ENCODE measurements around the gene DACH1. TPM values are rescaled to one million over a fixed set of nuclear protein-coding genes. Genes with fewer than 3 reads are reported as not detected.
"Not testable (repeated sequence)": the region's sequence is repeated elsewhere in the genome, so short reads cannot be mapped to it uniquely, and the experiment has no call there.

Gene DACH1
- total RNA-seq, 1 experiment from 2014 or later = not detected

DNA sequence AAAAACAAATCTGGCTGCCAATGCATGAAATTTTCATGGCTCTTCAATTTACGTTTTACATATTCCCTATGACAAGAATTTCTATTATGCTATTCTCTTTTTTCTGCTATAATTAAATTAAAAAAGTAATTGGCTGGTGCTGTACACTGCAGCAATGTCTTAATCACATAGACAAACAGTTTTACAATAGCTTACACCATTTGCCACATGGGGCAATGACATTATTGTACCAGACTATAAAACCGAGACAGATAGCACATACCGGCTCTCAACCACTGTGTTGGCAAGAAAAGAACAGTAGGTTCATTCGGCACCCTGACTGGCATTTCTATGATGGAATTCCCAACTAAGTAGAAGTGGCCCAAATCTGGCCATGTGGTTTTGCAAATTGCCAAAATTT lies 67.7 kb downstream of the DACH1 start:
- in situ Hi-C loops (cut with HindIII; ENCODE audit: low pct_unique_long_range_greater_than_20kb, low sequenced_read_pairs) = no loop called here

DNA sequence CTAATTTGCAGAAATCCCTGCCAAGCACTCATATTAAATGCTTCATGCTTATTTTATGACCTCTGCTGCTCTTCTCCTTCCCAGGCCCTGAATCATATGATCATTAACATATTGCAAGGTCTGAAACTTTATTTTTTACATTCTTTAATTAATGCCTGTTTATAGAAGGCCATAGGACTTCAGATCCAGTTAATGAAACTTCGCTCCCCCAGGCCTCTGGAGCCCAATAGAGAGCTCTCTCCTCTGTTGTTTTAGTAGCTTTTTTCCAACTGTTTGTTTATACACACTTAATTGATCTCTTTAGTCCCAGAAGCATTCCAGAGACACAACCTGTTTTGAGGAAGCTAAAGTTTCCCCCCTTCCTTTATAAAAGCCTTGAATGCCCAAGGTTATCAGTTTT lies 68.3 kb downstream of the DACH1 start:
- DNase-seq (ENCODE audit: low read depth) = no peak
- in situ Hi-C loops (cut with HindIII; ENCODE audit: low pct_unique_long_range_greater_than_20kb, low sequenced_read_pairs) = no loop called here

More for the DNA sequence above, 67.7 kb downstream of the DACH1 start:
- no peak for DNase-seq (ENCODE audit: low read depth)

DNA sequence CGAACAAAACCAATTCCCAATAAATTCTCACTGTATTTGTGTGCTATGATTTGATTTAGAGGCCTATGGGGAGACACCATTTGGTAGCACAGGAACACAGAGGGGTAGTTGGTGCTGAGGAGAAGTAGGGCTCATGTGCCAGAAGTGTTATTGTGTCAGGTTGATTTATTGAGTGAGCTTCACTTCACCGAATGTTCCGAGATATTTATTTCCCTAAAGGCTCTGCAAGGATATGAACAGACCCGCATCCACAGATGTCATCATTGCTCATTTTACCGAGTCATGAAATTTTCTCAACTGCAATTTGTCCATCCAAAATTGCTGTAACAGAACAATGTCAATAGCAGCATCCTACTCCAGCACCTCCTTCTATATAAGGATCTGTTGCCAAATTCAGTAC lies 69.5 kb downstream of the DACH1 start:
- in situ Hi-C loops (cut with HindIII; ENCODE audit: low pct_unique_long_range_greater_than_20kb, low sequenced_read_pairs) = no loop called here
- DNase-seq (ENCODE audit: low read depth) = no peak

DNA sequence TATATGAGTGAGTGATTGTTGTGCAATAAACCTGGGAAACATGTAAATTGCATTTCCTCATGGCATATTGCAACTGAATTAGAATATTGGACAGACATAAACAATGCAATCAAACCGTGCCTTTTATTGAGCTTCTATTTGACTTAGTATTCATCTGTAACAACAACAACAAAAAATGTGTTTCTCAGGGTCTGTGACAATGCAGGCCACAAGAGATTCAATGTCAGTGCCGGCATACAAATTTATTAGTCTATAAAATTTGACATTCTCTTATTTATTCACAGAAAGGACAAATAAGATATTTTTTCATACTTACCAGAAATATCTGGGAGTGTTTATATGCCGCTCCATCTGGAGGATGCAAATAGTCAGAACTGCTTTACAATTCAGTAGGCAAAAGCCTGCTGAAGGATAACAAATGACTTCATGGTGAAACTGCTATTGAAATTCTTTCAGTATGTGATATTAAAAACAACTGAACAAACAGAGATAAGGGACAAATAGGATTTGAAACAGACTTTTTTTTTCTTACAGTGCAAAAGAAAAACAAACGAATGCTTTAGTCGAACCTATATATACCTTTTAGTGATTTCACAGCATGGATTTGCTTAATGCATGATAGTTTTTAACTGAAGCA lies 77.2 kb downstream of the DACH1 start:
- in situ Hi-C loops (cut with HindIII; ENCODE audit: low pct_unique_long_range_greater_than_20kb, low sequenced_read_pairs) = no loop called here
- no peak for DNase-seq (ENCODE audit: low read depth)

DNA sequence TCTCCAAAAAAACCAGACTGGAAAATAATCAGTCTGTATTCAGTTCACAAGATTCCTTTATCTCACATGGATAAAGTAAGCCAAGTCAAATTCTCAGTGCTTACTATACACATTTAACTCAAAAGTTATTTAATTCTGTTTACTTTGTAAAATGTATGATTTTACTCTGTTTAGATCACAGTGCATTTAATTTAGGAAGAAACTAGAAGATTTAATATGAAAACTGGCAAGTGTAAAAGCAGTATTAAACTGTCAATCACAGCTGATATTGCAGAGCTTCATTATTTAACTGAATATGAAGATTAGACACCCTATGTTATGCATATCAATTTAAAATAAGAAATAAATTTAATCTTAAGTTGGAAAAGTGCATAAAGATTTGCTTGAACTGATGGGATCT lies 78.0 kb downstream of the DACH1 start:
- no peak for DNase-seq (ENCODE audit: low read depth)
- in situ Hi-C loops (cut with HindIII; ENCODE audit: low pct_unique_long_range_greater_than_20kb, low sequenced_read_pairs) = no loop called here

DNA sequence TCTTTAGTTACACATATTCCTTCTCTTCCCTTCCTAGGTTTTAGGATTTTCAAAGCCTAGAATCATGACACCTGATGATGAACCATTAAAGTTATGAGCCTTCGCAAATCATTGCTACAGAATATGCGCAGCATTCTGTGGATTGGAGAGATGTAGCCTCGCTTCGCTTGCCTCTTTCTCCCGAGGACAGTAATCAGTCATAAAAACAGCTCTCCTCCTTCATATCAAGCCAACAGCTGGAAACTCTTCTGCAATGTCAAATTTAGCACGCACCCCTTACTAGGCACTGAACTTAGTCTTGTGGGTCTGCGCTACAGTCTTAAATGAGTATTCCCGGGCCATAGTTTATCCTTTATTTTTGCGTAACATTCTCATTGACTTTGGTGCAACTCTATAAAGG lies 79.6 kb downstream of the DACH1 start:
- no peak for DNase-seq (ENCODE audit: low read depth)
- in situ Hi-C loops (cut with HindIII; ENCODE audit: low pct_unique_long_range_greater_than_20kb, low sequenced_read_pairs) = no loop called here

DNA sequence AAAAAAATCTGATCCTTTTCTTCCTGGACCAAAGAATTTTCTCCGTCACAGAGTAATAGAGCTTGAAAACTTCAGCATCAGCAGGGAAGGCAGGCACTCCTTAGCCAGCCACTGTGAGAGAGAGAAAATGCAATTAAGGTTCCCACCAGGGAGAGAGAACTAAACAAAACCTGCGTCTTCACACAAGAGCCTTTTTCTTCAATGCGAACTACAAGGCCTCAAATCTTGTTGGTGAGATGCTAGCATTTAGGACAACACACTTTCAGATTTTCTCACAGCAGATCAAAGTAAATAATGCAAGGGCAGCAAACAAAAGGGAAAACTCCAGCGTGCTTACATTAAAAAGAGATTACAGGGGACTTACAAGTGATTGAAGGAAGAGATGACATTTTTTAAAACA lies 80.1 kb downstream of the DACH1 start:
- DNase-seq (ENCODE audit: low read depth) = no peak
- in situ Hi-C loops (cut with HindIII; ENCODE audit: low pct_unique_long_range_greater_than_20kb, low sequenced_read_pairs) = no loop called here

DNA sequence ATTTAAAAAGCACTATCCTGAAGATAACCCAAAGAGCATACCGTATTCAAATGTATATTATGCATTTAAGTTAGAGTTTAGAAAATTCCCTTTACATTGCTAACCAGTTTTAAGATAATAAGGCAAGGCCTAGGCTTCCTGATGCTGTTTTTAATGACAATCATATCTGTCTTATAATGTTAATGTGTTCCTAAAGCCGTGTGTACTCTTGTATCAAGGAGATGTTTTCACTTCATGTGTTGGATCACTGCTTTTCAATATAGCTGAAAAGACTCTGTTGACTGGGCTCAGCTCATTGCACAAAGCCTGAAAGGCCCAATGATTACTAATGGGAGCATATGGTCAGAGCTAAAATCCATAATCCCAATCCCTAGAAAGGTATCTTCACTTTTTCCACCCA lies 81.6 kb downstream of the DACH1 start:
- in situ Hi-C loops (cut with HindIII; ENCODE audit: low pct_unique_long_range_greater_than_20kb, low sequenced_read_pairs) = no loop called here
- no peak for DNase-seq (ENCODE audit: low read depth)

DNA sequence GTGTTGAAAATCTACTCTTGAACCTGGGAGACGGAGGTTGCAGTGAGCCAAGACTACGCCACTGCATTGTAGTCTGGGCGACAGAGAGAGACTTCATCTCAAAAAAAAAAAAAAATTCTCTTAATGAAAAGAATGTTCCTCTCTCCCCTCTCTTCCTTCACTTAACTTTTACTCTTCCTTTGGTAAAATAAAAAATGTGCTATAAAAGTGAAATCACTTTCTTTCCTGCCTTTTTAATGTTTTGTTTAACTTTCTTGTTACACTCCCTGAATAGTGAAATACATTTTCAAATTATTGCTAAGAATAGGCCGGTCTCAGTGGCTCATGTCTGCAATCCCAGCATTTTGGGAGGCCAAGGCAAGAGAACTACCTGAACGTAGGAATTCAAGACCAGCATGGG lies 86.5 kb downstream of the DACH1 start:
- no peak for DNase-seq (ENCODE audit: low read depth)
- in situ Hi-C loops (cut with HindIII; ENCODE audit: low pct_unique_long_range_greater_than_20kb, low sequenced_read_pairs) = no loop called here

DNA sequence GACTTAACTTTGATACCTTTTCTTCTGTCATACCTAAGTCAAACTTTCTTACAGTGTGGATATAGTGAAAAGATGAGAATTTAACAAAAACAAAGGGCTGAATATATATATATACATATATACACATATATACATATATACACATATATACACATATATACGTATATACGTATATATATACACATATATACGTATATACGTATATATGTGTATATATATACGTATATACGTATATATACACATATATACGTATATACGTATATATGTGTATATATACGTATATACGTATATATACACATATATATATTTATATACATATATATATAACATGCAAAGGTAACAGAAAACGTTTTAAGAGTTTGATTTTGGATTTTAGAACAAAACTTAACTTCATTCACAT lies 88.0 kb downstream of the DACH1 start:
- in situ Hi-C loops (cut with HindIII; ENCODE audit: low pct_unique_long_range_greater_than_20kb, low sequenced_read_pairs); DNase-seq (ENCODE audit: low read depth): not testable (repeated sequence)

DNA sequence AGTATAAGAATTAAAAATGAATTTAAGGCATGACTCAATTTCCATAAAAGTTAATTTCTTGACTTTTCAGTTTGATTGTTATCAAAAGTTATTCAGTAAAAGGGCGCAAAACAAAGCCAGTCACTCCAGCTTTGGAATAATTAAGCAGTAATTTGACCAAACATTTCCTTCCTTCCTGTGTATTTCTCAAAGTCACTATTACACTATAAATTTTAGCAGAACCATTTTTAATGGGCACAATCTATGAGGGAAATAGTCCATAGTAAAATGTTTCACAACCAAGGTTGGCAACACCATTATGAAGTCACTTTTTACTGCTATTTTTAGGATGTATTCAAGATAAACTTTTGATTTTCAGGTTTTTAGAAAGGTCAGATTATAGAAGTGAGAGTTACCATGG lies 91.0 kb downstream of the DACH1 start:
- DNase-seq (ENCODE audit: low read depth) = no peak
- in situ Hi-C loops (cut with HindIII; ENCODE audit: low pct_unique_long_range_greater_than_20kb, low sequenced_read_pairs) = no loop called here

DNA sequence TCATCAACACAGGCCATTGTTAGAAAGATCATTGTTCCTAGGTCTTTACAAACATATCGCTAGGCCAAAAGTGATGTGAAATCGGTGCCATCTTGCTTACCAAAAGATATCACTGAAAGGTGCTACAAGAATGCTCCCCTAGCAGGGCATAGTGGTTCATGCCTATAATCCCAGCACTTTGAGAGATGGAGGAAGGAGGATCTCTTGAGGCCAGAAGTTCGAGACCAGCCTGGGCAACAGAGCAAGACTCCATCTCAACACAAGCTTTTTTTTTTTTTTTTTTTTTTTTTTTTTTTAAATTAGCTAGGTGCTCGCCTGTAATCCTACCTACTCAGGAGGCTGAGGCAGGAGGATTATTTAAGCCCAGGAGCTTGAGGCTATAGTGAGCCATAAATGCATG lies 92.1 kb downstream of the DACH1 start:
- in situ Hi-C loops (cut with HindIII; ENCODE audit: low pct_unique_long_range_greater_than_20kb, low sequenced_read_pairs) = no loop called here
- no peak for DNase-seq (ENCODE audit: low read depth)

DNA sequence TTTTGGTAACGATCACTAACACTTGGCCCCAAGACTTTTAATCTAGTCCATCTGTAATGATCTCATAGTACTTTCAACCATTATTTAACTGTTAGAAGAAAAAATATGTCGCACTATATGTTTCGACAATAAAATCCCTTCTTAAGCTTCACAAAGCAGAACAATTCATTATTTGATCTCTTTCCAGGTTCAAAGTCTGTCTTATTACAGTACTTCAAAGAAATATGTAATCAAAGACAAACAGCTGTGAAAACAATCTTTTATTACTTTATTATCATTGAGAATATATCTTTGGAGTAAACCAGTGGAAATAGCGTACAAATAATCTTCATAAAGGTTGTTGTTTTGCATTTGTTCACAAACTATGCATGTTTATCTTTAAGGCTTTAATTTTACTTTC lies 93.5 kb downstream of the DACH1 start:
- in situ Hi-C loops (cut with HindIII; ENCODE audit: low pct_unique_long_range_greater_than_20kb, low sequenced_read_pairs) = no loop called here
- DNase-seq (ENCODE audit: low read depth) = no peak

DNA sequence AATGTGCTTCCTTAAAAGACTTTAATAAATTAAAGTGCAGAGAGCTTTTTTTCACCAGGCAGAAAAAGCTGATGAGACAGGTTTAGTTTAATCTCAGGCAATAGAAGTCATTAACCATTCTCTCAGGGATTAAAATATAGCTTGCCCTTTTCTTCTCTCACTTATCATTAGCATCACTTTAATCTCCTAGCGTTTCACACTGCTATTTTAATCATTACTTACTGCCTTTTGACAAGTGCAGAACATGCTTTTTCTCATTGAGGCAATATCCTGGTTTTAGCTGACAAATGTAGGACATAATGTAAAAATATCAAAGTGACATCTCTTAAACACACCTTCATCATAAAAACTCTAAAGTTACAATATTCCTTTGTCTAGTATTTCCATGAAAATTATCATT lies 94.6 kb downstream of the DACH1 start:
- DNase-seq (ENCODE audit: low read depth) = no peak

DNA sequence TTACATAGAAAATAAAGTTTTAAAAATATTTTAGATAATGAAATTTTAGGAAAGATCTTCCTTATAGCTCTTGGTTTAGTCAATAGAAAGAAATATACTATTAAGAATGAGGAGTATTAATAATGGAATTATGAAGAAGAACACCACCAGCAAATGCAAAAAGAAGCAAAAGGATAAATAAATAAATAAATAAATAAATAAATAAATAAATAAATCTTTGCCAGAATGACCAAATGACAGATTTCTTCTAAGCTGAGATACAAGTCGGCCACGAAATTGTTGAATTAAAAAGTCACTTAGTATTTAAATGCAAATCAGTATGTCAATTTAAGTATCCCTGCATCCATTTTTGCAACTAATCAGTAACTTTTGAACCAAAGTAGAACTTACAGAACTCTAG lies 95.9 kb downstream of the DACH1 start:
- in situ Hi-C loops (cut with HindIII; ENCODE audit: low pct_unique_long_range_greater_than_20kb, low sequenced_read_pairs) = no loop called here

More for the DNA sequence above, 94.6 kb downstream of the DACH1 start:
- in situ Hi-C loops (cut with HindIII; ENCODE audit: low pct_unique_long_range_greater_than_20kb, low sequenced_read_pairs) = no loop called here

DNA sequence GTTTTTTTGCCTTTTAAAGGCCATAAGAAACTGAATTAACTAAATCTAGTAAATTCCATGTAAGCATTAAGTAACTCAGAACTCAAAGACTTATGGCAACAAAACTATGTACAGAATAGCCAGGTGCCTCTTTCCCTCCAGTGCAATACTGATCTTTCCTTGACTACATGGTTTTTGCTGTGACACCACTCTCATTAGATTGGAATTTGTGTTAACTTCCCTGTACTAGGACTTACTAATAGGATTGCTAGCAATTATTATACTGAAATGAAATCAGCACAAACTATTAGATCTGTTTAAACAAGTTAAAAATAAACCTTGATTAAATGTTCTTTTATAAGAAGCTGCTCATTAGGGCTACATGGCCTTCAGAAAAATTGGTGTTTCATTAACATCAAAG lies 96.3 kb downstream of the DACH1 start:
- in situ Hi-C loops (cut with HindIII; ENCODE audit: low pct_unique_long_range_greater_than_20kb, low sequenced_read_pairs) = no loop called here
- DNase-seq (ENCODE audit: low read depth) = no peak

More for the DNA sequence above, 95.9 kb downstream of the DACH1 start:
- DNase-seq (ENCODE audit: low read depth) = no peak

DNA sequence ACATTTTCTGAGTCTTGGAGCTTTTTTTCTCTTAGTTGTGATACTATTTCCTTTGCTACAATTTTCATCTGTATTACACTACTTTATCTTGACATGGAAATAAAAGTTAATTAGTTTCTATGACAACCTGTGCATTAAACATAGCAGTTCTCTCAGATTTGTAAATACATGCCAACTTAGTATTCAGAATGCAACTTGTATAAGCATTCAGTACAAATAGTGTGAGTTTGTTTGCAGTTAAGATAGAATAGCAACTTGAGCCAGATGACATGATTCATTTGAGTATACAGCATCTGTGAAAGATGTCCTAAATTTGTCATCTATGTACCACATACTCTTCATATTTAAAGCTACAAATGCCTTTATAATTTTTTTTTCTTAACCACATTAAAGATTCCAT lies 98.1 kb downstream of the DACH1 start:
- in situ Hi-C loops (cut with HindIII; ENCODE audit: low pct_unique_long_range_greater_than_20kb, low sequenced_read_pairs) = no loop called here
- no peak for DNase-seq (ENCODE audit: low read depth)

DNA sequence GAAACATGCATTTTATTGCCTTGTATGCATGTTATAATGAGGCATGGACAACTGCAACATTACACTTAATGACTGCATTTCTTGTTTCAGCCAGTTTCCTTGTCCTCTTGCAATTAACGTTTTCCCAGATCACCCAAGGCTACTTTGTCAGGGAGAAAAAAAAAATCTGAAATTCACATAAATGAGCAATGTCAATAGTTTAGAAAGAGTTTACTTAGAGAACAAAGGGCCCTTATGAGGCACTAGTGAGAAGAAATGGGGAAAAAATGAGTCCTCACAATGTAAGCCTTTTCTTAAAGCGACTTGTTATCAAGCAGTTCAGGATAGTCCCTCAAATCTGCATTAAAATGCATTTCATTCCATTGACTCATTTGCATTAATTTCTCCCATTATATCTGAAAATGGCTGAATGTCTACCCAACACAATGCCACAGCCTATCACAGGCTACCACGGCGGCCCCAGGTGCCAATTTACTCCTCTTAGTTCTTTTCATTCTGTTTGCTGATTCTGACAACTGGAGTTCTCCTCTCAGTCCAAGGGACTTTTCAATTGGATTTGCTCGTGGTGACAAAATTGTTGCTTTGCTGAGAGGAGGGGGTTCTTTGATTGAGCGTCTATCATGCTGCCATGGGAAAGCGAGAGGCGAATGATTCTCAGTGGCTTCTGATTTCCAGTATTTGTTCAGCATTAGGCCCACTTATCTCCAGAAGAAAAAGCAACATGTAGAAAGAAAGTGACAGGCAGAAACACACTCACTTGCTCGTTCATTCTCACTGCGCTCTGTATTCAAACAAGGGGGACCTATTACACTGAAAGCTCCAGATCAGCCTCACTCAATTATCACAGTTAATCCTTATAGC lies 107.1 kb downstream of the DACH1 start:
- DNase-seq (ENCODE audit: low read depth) = no peak
- in situ Hi-C loops (cut with HindIII; ENCODE audit: low pct_unique_long_range_greater_than_20kb, low sequenced_read_pairs) = no loop called here

DNA sequence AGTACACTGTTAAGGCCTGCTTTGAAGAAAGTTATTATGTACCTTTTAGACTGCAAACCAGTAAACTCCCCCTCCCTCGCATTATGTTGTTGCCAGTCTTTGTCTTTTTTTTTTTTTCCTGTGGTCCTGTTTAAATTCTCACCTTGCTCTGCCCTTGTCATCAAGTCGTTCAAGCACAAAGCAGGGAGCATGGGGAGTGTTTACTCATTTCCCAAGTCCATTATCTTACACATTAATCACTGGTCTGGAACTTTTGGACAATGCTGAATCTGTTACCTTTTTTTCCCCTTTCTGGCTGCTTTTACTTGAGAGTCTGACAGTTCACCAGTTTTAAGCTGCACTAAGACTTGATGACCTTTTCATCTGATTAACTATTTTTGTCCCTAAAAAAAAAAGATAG lies 108.2 kb downstream of the DACH1 start:
- peak; percentile 53 for DNase-seq (ENCODE audit: low read depth)
- in situ Hi-C loops (cut with HindIII; ENCODE audit: low pct_unique_long_range_greater_than_20kb, low sequenced_read_pairs) = no loop called here

Data from Caki2 (cell line).